Stimulated activated CD8-positive, alpha-beta memory T cell treated with anti-CD3 and anti-CD28 coated beads, Interleukin-15, amount 100 ng/mL, for 1 hour (primary cell): ENCODE measurements around the gene GABRB1.

Experiments
- DNase-seq: peaks from one replicate; pipeline ENCODE4 v3.0.0-alpha.2; 2020; ENCODE audit warnings: low read depth

Gene GABRB1

DNA sequence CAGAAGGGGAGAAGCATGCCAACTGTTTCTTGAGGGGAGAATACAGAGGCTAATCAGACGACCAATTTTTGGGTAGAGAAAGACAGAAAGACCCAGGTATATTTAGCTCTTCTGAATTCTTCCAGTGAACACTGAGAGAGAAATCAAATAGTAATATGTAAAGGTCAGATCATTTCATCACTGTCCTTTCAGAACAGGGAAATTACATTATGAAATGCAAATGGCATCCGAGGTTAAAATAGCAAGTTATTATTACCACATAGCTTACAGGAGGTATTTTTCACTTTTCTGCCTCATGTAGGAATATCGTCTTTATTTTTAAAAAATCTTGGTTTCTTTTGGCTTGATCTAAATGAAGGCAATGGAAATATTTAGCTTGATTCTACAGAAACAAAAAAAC, 18.0 kb downstream of the GABRB1 start:
- no peak for DNase-seq

DNA sequence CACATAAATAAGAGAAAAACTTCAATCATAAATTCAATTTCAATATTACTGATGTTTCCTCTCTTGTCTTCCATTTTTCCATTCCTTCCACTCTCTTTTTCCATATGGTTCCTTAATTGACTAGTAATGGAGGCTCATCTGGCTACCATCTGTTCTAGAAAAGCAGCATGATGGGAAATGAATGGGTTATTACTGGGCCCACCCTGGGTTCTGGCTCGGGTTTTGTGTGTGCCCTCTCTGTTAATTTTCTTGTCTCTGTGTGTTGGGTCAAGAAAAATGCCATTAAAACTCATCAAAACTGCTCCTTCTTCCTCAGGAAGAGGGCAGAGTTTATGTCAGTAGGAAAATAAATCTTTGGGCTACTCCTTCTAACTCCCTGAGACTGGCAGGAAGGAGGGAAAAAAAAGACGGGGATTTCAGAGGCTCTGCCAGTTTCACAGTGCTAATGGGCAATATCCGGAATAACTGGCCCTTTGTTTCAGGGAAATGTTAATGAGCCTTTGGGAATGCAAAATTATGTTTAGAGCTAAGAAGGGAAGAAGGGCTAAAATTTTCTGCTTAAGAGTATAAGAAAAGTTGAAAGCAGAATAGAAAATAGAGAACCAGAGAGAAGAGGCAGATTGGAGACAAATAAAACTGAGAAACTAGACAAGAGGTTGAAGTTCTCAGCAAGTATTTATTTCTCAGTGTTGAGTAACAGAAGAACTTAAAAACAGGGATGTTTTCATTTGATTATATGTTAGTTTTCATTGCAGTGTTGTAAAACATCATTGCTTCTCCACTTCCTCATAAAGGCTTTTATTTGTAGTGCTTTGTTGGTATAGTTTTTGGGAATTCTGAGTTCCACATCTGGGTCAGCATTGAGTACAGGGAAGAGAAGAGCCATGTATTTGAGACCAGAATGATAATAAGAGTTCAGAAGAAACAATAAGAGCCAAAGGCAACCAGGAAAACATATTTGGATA, 19.7 kb downstream of the GABRB1 start:
- DNase-seq, result no peak

DNA sequence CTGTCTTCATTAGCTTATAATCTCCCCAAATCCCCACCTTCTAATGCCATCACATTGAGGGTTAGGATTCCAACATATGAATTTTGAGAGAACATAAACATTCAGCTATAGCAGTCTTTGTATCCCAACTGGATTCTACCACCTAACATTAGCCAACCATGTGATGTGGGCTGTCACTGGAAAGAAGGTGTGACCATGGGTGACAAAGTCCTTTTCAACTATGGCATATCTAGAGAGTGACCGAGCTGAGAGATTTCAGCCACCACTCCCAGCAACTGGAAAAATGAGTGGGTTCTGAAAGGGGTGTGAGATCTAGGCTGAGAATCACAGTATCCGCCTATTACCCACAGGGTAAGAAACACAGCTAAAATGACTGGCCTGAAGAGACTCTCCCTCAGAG, 22.1 kb downstream of the GABRB1 start:
- no peak for DNase-seq

DNA sequence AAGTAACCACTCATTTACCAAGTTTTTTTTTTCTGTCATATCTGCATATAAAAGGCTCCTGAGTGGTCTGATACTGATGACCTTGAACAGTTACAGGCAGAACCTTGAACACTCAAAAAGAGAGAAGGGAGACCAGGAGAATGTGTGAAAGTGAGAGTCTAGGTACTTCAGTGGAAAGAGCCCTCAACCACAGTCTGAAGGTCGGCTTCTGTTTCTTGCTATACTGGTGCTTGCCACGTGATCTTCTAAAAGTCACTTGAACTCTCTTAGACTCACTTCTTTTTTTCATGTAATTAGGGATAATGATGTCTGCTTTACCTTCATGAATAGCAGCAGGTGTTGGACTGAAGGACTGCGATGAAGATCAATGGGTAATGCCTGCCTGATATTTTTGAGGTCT, 22.8 kb downstream of the GABRB1 start:
- DNase-seq, result no peak

DNA sequence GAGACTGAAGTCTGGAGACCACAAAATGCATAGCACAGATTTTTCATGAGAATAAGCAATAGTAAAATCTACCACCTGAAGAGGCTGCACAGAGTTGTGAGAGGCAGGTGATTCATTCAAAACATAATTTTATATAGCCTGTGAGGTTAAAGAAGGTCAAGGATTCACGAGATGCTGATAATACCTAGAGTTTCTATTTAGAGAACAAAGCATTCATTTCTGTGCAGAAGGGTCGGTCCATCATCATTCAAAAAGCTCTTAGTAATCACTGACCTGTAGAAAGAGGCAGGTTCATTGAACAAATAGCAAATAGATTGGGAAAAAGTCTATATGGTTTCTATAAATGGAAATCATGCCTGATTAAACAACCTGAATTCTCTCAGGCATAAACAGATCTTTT, 26.6 kb downstream of the GABRB1 start:
- no peak for DNase-seq

DNA sequence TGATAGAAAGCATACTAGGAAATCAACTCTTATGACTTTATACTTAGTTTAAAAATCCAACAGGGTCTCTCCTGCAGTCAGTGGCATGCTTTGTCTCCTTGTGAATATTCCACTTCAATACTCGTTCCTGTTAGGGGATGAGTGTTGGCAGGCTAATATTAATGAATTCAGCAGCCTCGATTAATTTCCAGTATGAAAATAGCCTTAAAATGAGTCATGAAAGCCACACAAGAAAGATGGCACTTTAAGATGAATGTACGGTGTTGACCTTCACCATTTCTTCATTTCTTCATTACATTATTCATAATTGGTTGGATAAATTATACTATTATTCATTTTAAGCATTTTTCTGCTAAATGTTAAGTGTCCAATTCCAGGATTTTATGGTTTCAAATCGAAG, 29.2 kb downstream of the GABRB1 start:
- DNase-seq, result no peak

DNA sequence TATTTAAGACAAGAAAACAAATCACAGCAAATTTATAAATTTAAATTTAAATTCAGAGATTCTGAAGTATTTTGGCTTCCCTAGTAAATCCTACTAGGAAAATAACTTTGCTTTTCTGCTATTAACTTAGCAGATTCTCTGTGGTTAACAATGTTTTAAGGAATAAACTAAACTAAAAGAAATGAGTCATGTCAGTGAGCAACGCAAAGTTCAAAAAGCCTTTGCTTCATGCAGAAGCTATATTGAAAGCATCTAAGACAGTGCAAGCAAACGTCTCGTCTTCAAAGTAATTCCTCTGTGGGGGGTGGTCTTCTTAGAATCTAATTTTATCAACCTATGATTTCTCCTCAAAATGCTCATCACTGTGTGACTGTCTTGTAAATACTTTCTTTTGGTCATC, 30.1 kb downstream of the GABRB1 start:
- no peak for DNase-seq

DNA sequence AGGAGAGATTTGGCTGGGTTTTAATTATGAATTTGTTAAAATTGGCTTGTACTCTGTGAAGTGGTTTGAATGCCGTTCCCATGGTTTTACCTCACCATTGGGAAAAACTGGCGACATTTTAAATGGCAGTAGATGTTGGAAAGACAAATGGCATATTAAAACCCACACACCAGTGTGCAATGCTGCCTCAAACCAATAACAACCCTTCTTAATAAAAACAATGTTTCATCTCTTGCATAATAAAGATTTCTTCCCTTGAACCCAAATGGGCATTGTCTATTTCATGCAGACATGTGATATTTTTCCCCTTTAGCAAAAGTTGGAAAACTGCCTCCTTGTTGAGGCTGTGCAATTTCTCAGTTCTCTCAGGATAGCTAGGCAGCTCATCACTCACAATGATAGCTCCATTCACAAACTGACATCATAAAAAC, 33.7 kb downstream of the GABRB1 start:
- DNase-seq, result no peak

DNA sequence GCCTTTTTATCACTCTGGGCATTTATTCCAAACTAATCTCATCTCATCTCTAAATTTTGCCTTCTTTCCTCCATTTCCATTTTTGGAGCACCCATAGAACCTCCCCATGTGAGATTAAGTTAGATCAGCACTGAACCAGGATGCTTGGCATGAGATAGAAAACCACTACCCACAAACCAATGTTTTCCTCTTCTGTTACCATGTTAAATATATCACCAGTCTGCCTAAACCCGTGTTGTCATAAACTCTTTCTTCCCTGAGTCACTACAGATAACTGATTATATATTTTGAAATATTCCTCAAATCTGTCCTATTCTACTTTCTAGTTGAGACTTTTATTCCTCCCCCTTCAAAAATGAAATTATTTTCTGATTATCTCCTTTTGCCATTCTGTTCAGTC, 37.6 kb downstream of the GABRB1 start:
- DNase-seq, result no peak

DNA sequence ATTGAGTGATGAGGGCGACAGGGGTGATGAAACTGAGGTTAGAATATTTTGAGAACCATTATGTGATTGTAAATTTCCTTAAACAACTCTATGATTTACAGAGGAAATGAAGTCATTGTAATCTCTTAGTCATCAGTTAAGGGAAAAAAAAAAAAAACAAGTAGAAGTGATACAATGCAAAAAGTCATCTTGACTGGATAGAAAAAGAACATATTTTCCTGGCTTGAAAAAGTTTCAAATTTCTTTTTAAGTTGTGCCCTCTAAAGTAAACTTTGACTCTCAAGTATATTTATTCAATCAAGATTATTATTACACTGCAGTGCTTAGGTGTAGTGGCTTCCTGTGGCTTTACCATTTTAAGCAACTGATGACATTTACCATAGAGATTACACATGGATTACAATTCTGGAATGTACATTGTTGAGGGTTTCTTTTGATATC, 40.6 kb downstream of the GABRB1 start:
- no peak for DNase-seq

DNA sequence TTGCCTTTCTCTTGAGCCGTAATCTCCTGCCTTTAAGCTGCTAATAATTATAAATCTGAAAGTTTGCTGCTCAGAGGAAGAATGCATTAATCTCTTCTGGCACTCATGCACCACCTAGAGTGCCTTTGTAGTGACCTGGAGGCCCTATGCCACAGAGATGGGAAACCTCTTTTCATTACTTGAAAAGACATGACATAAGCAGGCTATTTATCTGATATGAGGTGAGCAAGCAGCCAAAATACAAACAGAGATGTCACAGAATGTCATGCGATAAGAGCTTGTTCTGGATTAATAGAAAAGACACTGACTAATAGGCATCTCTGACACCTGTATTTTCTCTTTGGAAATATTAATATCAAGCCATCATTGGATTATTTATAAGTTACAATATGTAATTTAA, 42.3 kb downstream of the GABRB1 start:
- no peak for DNase-seq

DNA sequence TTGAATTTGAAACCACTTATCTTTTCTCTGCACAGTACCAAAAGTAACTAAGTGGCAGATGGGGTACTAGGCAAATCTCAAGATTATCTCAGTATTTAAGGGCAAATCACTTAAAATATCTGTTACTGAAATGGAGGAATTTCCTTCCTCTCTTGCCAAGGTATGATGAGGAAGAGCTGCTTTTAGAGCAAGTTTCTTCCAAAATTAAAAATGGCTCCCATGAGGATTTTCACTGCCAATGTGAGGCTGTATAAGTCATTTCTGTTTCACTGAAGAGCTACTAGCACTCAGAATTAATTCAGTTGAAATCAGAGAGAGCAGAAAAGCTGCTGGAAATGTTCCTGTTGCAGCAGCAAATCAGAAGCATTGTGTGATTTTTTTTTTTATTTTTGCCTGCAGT, 43.4 kb downstream of the GABRB1 start:
- DNase-seq, result no peak

DNA sequence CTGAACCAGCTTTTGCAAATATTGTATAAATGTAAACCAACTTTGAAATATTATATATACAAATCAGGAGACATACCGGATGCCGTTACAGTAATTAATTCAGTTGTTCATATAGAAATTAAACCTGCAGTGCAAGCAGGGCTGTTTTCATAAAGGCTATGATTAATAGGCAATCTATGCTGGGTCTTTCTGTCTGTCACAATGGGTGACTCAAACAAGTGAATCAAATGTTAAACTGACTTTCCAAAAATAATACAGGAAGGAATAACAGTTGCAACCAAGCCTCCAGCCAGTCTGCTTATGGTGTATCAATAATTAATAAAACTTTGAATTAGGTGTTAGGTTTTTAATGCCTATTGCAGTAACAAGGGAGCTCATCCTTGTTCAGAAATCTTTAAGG, 43.9 kb downstream of the GABRB1 start:
- DNase-seq, result no peak

DNA sequence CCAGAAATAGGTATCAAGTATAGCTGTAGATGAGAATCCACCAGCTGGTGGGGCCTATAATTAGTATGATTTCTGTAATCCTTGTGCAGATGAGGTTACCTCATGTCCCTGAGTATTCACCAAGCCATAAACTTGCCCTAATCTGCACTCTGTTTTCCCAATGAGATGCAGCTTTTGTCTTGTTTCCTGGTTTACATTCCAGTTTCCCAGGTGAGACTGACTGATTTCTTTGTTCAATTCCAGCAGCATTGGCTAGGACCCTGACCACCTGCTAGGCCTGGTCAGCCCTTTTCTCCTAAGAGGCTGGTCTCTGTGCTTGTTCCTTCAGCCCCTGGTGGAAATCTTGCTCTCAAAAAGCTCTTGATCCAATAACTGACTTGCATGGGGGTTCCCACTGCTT, 44.6 kb downstream of the GABRB1 start:
- DNase-seq, result no peak

DNA sequence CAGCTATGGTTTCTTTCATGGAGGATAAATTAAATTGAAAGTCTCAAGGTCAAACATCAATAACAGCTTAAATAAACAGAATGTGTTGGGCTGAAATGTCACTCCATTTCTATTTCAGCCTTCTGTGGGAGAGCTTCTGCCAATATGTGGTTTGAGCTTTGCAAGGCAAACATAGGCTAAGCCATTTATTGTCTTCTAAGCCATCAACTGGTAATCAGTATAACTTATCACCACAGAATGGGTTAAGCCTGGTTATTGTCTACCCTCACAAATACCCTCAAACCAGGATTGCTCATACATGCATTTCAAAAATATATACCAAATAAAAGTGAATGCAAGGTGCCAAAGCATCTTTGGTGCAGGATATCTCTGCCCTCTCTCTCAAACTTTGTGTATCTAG, 52.7 kb downstream of the GABRB1 start:
- no peak for DNase-seq

DNA sequence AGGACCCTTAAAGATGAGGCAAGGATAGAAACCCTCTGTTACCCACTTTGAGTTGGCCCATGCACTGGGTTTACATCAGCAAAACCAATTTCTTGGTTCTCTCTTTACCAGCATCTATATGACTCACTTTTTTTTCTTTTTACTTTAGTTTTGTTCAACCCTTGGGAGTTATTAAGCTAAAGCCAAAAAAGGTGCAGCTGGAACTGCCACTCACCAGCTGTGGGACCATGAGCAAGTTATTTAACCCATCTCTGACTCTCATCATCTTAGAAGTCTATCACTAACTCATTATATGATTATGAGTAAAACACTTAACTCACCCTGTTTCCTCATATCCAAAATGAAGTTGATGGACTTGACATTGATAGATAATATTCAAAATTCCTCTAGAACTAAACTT, 53.4 kb downstream of the GABRB1 start:
- no peak for DNase-seq

DNA sequence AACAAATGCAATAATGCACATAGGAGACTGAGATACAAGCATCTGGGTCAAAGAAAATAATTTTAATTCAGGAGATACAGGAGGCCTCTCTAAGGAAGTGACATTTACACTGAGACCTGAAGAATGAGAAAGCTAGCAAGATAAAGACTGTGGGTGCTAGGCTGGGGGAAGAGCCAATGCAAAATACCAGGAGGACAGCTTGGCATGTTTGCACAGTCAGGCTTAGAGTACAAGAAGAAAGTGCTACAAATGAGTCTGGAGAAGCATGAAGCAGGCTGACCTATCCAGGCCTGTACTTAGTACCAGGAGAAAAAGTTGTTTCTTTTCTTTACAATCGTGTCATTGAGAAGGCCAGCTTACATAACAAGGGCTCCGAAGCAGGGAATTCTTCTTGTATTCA, 56.9 kb downstream of the GABRB1 start:
- no peak for DNase-seq

DNA sequence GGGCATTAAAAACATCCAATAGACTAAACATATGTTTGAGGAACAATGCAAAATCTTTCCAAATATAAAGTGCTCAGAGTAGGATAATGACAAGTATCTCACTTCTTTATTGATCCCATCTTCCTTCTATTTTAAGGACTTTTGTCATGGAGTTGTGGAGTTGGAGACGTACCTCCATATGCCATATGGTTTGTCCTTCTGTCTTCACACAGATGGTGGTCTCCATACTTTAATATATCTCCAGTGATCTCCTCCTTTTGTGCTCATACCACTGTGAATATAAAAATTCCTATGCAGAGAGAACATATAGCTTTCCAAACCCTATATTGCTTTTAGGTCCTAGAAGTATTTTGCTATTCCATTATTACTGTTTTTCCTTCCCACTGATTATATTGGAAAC, 64.5 kb downstream of the GABRB1 start:
- DNase-seq, result no peak

DNA sequence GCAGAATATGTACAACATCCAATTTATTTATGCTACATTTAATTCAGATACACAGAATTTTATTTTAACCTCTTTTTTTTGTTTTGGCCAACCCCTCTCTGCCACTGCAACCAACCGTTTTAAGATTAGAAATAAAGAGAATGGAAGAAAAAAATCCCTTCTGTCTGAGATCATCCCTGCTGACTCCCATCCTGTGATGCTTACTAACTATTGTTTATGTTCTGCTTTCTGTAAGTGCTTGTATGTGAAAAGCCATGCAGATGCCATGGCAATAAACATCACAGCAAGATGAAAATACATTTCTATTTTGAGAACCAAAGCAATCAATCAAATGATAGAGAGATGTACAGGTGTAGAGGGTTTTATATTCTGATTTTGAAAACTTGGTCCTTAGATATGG, 70.1 kb downstream of the GABRB1 start:
- no peak for DNase-seq

DNA sequence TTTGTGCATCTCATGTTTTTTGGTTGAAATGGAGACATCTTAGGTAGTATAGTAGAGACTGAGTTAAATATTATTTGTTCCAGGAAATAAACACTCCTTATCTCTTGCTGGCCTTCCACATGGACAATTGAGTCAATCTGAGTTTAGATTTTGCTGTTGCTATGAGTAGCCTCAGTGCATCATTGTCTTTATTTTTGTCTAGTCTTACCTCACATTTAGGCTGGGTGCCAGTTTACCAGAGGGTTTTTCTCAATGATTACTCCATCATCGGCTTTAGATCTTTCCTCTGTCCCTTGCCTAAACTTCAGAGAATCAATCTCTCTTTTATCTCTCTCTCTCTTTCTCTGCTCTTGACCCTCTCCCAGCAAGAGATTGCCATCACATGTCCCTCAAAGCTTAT, 73.6 kb downstream of the GABRB1 start:
- no peak for DNase-seq

DNA sequence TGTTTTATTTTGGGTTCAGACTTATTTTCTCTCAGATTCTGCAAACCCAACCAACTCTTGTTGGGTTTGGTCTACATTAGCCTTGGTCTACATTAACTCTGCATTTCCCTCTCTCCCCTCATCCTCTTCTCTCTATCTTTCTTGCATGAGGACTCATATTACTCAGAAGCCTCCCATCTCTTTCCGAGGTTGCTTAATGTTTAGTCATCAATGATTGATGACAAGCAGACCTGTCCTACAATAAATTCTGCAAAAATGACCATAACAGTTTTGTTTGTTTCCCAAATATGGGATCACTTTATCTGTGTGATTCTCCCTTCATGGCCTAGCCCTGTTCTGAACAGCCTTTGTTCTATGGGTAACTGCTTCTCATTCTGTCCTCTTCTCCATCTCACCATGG, 75.2 kb downstream of the GABRB1 start:
- DNase-seq, result no peak

DNA sequence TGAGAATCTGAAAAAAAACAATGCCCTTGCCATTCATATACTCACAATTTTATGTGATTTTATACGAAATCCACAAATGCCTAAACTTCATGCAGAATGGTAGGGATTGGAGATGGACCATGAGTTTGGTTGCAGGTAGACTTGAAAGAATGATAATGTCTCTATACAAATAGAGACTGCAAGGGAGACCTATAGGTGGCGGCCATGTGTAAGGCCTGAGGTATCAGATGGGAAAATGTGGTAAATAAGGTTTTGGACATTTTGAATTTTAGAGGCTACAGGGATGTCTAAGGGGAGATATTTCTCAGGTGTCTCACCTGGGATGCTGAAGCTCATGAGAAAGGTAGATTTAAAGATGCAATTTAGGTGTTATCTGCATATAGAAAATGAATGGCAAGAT, 78.0 kb downstream of the GABRB1 start:
- no peak for DNase-seq

DNA sequence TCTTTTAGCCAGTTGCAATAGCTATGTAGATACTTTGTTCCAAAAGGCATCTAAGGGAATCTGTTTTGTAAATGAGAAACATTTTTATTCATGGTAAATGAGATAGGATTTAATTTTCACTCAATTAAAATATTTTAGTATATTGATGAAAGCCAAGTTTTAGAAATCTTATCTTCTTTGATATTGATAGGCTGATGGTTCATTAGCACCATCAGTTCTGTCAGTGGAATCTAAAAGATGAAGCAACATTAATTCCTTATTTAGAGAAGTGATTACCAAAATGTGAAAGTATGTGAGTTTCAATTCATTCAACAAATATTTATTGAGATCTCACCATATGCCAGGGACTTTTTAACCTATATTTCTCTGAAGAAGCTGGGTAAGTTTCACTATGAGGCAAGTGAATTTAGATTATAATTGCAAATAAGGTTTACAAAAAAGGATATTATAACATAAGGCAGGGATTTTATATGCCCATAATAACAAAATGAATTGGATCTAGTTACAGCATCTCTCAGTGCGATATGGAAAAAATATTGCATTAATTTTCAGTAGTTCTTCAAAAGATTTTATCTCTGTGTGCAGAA, 79.3 kb downstream of the GABRB1 start:
- no peak for DNase-seq
